ENCODE measurements around the gene HYDIN.

GRCh38 chr16:70790815-70791214 lies 439.7 kb downstream of the HYDIN start:
- no peak for TF ChIP-seq CTCF (IDR thresholded peaks at IDR 0.05; ENCODE audit: poor library complexity, severe bottlenecking)
- TF ChIP-seq EP300 (conservative IDR thresholded peaks at IDR 0.05; ENCODE audit: poor library complexity, severe bottlenecking), result no peak
- TF ChIP-seq POLR2AphosphoS5 (IDR thresholded peaks at IDR 0.05), result no peak
- no peak for TF ChIP-seq MXI1 (conservative IDR thresholded peaks at IDR 0.05; ENCODE audit: poor library complexity, severe bottlenecking)
- no peak for TF ChIP-seq RAD21 (conservative IDR thresholded peaks at IDR 0.05)
- no peak for TF ChIP-seq EZH2 (IDR thresholded peaks at IDR 0.05; ENCODE audit: borderline replicate concordance, insufficient read depth, low read length, poor library complexity, severe bottlenecking)
